ENCODE measurements around the gene RBM47.
"Not testable (repeated sequence)": the region's sequence is repeated elsewhere in the genome, so short reads cannot be mapped to it uniquely, and the experiment has no call there.

RBM47 gene

DNA sequence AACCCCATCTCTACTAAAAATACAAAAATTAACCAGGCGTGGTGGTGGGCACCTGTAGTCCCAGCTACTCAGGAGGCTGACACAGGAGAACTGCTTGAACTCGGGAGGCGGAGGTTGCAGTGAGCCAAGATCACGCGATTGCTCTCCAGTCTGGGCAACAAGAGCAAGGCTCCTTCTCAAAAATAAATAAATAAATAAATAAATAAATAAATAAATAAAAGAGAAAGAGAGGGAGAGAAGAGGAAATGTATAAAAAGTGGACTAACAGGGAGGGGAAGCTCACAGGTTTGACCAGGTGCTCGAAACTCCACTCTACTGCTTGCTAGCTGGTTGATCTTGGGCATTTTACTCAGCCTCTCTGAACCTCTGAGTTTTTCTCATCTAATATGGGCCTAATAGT is 84.2 kb downstream of the RBM47 start:
- in situ Hi-C loops (cut with MboI; ENCODE audit: low sequenced_read_pairs) = not testable (repeated sequence)

DNA sequence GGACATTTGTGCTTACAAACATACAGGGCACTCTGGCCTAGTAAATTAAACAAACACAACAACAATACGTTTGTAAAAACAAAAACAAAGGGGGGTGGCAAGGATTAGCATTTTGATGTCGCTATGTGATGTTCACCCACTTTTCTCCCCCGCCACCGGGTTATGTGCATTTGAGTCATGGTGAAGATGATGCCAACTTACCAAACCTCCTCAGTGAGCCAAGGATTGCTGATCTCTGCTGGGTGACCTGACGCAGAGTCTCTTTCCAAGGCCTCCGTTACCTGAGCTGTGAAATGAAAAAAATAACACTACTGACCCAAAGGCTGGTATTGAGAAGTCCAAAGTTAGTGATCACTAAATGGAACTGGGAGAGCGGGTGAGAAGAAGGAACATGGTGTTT is 85.4 kb downstream of the RBM47 start:
- in situ Hi-C loops (cut with MboI; ENCODE audit: low sequenced_read_pairs) = no loop called here

DNA sequence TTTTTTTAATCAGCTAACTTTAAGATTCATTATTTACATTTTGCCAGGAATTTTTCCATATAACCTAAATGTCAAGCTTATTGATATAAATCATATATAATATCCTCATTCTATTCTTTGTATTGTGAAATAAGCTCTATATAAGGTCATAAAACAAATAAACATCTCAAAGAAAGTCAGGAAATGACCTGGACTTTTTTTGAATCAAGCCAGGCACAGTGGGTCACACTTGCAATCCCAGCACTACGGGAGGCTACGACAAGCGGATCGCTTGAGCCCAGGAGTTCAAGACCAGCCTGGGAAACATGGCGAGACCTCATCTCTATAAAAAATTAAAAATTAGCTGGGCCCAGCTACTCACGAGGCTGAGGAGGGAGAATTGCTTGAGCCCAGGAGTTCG is 88.9 kb downstream of the RBM47 start:
- in situ Hi-C loops (cut with MboI; ENCODE audit: low sequenced_read_pairs) = no loop called here

DNA sequence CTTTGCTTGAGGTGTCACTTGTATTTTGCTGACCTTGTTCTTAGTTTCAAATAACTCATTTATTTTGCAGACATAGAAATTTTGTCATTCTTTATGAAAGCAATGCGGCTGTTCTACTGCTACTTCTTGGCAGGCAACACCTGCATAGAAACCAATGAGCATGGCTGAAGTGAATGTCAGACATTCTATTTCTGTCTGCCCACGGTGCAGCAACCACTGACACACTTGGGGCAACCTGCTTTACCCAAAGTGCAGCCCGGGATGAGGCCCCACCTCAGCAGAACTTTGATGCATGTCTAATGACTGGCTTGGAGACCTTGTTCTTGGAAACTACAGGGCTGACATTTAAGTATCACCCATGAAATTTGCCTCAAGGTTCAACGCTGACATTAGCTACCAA is 93.6 kb downstream of the RBM47 start:
- in situ Hi-C loops (cut with MboI; ENCODE audit: low sequenced_read_pairs) = no loop called here

DNA sequence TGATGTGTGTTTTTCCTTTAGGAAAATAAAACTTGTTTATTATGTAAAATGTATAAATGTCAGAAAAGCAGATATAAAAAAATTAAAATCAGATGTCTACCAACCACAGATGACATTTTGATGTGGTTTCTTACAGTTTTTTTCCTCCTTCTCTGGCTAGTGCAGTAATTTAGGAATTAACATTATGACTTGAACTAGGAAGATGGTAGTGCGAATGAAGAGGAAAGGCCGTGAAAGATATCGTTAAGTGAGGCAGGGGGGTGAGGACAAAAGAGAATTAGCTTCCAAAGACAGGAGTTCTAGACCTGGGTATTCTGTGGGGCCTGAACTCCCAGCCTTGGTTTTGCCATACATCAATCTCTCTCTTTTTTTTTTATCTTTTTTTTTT is 98.0 kb downstream of the RBM47 start:
- in situ Hi-C loops (cut with MboI; ENCODE audit: low sequenced_read_pairs) = no loop called here

DNA sequence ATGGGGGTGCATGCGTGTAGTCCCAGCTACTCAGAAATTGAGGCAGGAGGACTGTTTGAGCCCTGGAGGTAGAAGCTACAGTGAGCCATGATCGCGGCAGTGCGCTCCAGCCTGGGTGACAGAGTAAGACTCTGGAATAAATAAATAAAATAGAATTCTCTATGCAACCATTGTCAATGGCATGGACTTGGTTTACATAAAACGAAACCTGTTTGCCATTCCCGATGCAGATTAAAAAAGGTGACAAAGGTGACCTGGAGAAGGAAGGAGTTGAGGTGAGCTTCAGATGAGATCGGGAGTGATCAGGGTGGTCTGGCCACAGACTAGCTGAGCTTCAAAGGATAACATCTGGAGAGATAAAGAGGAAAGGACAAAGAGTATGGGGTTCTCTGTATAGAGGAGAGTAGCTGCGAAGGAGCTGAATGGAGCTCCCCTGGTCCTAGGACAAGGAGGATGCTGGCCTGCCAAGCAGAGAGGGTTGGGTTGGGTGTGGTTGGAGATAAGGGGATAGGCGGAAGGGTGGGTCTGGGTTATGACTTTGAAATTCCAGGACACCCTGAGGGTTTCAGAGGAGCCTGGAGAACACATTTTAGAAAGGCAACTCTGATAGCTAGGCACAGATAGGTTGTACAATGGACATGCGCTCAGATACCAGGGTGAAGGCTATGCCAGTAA is 98.6 kb downstream of the RBM47 start:
- in situ Hi-C loops (cut with MboI; ENCODE audit: low sequenced_read_pairs) = no loop called here

DNA sequence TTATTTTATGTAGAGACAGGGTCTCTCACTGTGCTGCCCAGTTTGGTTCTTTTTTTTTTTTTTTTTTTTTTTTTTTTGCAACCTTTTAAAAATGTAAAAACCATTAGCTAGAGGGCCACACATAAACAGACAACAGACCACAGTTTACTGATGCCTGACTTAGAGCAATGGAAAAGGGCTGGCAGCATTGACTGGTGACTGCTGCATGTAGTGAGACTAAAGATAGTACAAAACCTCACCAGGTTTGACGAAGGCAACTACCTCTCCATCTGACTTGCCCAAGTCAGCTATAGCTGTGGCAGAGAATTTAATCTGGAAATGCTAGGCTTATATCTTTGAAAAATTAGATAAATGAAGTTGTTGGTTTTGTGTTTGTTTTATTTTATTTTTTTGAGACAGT is 102.9 kb downstream of the RBM47 start:
- in situ Hi-C loops (cut with MboI; ENCODE audit: low sequenced_read_pairs) = no loop called here

DNA sequence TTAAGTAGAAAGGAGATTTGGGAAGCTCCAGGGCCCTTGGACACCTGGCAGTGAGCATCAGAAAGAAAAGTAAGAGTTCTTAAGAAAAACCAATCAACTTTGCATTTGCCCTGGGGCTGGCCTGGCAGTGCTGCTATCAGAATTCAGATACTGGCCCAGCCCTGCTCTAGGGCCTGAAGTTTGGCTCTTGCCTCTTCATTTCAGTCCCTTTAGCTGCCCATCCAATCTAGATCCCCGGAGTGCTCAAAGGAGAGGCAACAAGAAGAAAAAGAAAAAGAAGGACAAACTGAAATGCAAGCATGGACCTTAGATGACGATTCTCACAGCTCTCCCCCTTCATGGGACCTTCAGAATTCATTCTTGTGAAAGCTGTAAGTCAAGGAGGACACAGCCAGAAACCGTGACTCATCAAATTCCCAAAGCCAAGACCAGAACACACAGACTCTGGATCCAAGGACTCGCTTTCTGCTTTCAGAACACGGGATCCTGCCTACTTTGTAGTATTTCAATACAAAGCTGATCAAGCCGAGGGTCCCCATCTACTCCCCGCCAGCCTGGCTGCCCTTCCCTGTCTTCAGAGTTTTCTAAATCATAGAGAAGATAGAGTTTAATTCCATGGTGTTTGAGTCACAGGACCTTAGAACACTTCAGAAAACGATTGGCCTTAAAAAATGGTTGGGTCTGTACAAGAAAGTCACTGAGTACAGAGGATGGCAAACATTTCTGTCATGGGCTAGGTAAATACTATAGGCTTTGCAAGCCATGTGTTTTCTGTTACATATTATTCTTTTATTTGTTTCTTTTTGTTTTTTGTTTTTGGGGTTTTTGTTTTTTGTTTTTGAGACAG is 103.7 kb downstream of the RBM47 start:
- in situ Hi-C loops (cut with MboI; ENCODE audit: low sequenced_read_pairs) = no loop called here

DNA sequence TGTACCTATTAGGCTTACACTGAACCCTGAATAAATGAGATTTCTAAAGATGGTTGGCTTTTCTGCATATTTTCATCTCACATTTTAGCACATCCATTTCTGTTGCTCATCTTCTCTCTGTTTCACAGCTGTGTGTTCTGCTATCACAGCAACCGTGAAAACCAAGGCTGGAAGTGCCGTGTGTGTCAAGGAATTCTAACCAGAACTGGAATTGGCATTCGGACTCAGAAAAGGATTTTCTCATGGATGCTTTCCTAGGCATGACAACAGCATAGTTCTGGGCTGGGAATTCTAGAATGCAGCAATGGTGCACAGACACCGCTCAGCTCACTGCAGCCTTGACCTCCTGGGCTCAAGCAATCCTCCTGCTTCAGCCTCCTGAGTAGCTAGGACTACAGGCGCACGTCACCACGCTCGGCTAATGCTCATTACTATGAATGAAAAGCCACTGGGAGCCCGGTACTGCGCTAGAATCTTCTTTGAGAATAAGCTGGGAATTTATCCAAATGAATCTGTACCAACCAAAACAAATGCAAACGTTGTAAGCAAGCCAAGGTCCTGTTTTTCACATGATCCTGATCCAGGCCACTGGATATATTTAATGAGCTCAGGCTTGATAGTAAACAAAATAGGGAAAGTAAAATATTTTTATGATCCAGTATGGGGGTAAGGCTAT is 105.2 kb downstream of the RBM47 start:
- in situ Hi-C loops (cut with MboI; ENCODE audit: low sequenced_read_pairs) = no loop called here

DNA sequence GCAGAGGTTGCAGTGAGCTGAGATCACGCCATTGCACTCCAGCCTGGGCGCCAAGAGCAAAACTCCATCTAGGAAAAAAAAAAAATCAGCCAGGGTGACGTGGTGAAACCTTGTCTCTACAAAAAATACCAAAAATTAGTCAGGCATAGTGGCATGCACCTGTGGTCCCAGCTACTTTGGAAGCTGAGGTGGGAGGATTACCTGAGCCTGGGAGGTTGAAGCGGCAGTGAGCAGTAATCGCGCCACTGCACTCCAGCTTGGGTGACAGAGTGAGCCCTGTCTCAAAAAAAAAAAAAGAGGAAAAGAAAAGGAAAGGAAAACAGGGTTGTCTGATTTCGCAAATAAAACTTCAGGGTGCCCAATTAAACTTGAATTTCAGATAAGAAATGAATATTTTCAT is 106.1 kb downstream of the RBM47 start:
- in situ Hi-C loops (cut with MboI; ENCODE audit: low sequenced_read_pairs) = no loop called here

DNA sequence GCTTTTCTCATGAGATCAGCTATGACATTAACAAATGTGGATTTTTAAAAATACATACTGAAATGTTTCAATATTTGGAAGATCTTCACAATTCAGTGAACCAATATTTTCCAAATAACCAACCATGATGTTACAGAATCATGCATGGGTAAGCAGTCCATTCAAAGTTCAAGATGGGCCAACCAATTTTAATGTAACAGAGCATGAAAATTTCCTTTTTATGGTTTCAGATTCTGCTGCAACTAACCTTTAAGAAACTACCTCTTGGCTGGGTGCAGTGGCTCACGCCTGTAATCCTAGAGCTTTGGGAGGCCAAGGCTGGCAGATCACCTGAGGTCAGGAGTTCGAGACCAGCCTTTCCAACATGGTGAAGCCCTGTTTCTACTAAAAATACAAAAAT is 107.7 kb downstream of the RBM47 start:
- in situ Hi-C loops (cut with MboI; ENCODE audit: low sequenced_read_pairs) = no loop called here

DNA sequence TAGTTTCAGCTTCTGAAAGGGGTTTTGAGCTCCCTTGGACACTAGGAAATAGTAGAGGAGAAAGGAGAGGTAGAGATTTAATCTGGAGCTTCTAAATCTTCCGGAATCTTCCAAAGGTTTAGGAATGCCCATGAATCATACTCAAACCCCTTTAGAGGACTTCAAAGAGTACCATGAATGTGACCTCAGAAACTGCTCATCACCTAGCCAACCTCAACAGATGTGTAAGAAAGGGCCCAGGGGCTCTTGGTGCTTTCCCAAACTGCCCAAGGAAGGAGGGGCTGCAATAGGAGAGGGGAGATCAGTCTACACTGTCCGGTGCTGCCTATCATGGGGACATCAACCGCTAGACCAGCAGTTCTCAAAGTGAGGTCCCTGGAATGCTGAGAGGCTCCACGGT is 109.1 kb downstream of the RBM47 start:
- in situ Hi-C loops (cut with MboI; ENCODE audit: low sequenced_read_pairs) = no loop called here

DNA sequence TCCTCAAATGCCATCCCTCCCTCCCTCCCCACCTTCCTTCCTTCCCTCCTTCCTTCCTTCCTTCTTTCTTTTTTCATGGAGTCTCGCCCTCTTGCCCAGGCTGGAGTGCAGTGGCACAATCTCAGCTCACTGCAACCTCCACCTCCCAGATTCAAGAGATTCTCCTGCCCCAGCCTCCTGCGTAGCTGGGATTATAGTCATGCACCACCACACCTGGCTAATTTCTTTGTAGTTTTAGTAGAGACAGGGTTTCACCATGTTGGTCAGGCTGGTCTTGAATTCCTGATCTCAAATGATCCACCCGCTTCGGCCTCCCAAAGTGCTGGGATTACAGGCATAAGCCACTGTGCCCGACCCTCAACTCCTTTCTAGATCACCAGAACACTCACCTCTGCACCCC is 112.6 kb downstream of the RBM47 start:
- in situ Hi-C loops (cut with MboI; ENCODE audit: low sequenced_read_pairs) = not testable (repeated sequence)

DNA sequence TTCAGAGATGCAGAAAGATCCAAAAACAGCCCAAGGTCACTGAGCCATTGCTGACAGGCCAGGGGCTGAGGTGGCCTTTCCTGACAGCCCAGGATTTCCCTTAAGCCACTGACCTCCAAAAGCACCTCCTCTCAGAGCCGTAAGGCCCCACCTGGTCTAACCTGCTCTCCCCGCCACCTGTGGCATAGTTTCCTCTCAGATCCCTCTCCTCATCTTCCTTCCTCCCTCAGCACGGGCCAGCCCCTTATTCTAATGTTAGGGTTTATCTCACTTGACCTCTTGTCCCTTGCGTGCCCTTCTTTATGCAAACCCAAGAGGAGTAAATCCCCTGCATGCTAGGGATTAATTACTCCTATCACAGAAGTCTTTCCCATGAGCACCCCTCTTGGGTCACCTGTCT is 113.0 kb downstream of the RBM47 start:
- in situ Hi-C loops (cut with MboI; ENCODE audit: low sequenced_read_pairs) = no loop called here

DNA sequence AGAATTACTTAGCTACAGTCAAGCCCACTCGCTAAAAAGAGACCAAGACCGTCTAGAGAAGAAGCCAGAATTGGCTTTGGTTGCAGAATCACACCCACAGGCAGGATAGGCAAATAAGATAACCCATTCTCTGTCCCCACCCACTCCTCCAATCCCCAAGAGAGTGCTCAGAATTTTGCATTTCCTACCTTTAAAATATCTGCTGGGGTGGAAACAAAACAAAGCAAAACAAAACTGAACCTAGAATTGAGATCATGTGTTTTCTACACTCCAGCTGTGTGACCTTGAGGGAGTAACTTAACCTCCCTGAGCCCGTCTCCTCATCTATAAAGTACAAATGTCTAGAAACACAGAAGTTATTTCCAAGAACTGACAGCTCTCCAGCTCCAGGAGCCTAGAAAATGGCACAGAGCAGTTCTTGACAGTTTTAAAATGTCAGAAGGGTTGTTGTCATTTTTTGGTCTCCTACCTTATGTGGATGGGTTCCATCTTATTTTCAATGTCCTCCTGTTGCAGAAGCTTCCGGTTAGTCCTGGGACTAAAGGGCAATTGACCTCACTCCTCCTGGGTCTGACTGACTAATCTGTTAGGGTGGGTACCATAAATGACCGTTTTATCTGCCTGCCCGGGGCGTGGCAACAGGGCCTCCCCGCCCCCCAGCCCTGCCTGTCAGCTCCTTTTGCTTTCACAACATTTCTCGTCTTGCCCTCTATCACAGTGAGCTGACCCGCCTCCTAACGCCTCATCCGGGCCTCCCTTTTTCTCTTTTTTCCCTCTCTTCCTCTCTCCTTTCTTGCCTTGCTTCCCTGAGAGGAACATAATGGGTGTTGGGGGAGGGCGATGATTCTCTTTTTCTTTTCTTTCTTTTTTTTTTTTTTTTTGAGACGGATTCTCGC is 114.0 kb downstream of the RBM47 start:
- in situ Hi-C loops (cut with MboI; ENCODE audit: low sequenced_read_pairs) = no loop called here

DNA sequence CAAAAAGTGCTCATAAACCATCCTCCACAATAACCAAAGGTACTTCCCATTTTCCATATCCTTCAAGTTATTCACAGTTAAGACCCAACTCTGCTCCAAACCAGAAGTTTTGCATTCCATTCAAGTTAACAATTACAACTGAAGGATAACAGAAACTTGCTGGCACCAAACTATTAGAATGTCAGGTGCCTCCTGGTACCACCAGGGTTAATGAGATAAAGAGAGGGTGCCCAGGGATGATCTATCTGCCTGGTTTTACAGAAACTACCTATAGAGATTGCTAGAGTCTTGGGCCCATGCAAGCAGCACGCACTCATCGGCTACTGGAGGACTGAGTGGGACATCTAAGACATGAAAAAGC is 114.6 kb downstream of the RBM47 start:
- in situ Hi-C loops (cut with MboI; ENCODE audit: low sequenced_read_pairs) = no loop called here

DNA sequence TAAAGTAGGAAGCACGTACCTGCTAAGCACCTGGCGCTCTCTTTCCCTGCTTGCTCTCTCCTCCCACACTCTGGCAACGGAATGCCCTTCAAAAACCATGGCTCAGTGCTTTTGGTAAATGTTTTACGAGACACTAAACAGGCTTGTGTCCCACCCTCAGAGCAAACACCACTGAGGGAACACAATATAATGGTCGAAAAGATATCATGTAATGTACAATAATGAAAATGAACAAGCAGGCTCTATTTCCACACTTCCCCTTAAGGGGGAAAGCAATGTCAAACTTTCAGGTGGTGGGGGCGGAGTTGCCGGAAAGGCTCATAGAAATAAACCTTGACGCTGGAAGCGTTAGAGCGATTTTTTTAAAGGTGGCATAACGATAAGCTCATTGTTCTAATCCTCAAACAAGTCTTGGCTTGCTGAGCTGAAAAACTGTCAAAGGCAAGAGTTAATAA is 115.1 kb downstream of the RBM47 start:
- in situ Hi-C loops (cut with MboI; ENCODE audit: low sequenced_read_pairs) = no loop called here

DNA sequence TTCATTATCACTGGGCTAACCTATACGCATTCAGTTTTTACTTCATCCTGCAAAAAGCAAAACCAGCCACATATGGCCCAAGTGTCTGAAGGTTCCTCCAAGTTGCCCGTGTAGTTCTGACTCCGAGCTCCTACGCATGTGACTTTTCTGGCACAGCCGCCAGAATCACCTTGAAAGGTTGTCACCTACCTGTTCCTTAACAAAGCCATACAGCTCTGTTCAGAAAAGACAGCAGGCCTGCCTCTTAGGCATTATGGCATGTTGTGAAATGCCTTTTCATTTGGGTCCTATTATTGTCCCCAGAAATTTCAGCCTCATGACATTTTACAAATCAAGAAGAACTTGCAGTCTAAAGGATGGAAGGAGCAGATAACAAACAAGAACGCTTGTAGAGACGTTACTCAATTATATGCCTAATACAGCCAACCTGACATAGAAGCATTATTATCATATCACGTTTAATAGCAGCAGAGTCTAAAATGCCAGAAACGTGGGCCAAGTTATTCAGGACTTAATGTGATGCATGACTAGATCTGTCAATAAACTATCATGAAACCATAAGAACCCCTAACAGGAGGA is 118.5 kb downstream of the RBM47 start:
- in situ Hi-C loops (cut with MboI; ENCODE audit: low sequenced_read_pairs) = no loop called here

DNA sequence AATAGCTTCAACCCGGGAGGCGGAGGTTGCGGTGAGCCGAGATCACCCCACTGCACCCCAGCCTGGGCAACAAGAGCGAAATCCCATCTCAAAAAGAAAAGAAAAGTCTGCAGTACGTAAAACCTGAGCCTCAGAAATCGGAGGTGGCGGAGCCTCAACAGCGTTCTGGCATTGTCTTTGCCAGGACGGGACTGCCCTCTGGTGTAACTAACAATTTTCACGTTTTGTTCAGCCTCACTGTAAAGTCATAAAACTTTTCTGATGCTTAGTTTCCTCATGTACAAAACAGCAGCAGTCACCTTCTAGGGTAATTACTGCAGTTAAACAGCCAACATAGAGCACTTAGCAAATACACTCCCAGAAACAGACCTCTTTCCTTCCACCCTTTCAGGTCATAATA is 121.7 kb downstream of the RBM47 start:
- in situ Hi-C loops (cut with MboI; ENCODE audit: low sequenced_read_pairs) = no loop called here

DNA sequence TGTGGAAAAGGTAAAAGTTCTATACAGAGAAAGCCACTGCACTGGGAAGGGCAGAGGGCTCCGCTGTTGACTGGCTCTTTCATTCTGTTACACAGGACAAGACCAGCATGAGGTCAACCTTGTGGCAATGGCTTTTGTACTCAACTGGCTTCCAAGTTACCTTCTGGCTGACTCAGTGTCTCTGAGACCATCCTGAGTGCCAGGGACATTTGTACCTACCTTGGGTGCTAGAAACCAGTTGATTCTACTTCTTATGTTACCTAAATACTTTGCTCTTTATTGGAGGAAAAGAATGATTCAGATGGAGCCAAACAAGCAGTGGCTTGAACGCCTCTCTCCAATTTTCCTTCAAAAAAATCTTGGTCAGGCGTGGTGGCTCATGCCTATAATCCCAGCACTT is 123.2 kb downstream of the RBM47 start:
- in situ Hi-C loops (cut with MboI; ENCODE audit: low sequenced_read_pairs) = no loop called here

DNA sequence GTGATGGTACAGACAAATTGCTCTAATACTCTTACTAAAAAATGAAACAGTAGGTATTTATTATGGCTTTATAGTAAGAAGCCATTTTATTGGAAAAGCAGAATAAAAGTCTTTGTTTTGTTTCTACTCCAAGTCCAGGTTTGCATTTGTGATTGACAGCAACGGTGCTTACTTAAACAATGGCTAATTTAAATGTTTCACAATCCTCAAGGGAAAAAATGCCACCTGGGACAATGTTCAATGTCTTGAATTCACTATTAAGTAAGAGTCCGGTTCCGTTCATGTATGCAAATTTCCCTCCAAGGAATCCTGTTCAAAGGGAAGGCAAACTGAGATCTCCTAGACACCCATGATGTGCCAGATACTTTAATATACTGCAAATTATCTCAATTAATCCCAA is 123.6 kb downstream of the RBM47 start:
- in situ Hi-C loops (cut with MboI; ENCODE audit: low sequenced_read_pairs) = no loop called here

Data from HL-60/S4 (cell line).